Measurements from ENCODE around the gene MAPK8IP3.
"Not testable (repeated sequence)": the region's sequence is repeated elsewhere in the genome, so short reads cannot be mapped to it uniquely, and the experiment has no call there.

The MAPK8IP3 gene

DNA sequence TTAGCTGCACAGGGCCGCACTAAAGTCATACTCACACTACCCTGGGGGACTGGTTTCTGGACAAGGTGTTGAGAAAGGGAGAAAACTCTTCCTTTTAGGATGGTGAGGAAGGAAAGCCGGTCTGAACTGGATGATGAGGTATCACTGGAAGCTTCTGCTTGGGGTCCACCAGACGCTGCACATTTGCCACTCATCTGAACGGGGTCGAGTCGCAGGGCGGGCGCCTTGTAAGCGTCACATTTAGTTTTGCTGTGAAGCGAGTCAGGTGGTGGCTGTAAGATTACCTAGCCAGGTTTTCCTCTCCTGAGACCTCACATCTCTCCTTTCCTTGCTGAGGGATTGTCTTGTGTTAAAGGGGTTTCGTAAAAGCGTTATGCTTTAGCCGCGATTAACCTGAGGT is 25.6 kb upstream of the MAPK8IP3 start:
- DNase-seq, result no peak

- DNase-seq, result no peak
Measured at GRCh38 chr16:1681032-1681431, 25.0 kb upstream of the MAPK8IP3 start.

DNA sequence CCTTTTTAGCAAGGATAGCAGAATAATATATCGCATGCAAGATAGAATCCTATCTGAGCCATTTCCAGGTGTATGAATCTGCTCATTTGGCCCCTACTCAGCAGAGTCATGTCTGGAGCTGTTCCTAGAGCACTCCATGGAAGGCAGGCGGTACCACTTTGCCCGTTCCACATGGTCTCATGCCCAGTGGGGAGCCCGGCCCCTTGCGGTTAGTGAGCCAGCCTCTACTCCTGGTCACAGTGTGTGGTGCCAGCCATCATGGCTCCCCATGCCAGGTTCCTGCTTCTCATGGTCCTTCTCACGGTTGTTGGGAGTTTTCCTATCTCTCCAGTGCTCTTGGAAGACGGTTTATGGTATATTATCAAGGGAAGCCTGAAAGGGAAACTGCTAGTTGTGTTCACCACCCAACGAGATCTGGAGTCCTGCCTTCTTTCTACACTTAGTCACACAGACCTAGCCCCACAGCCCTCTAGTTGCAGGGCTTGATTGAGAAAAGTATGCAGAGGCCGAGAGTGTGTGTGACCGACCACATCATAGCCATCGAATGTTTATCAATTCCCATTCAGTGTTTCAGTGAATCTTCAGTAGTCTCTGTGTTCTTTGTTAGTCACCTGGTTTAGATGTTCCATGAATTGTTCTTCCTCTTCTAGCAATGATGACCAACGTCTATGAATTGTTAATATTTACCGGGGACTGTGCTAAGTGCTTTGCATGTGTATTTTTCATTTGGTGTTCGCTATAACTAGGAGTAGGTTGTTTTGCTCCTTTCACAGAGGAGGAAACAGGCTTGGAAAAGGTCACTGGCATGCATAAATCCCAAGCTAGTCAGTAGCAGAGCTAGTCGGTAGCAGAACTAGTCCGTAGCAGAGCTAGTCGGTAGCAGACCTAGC is 18.3 kb upstream of the MAPK8IP3 start:
- no peak for DNase-seq

GRCh38 chr16:1688807-1689560 is 17.0 kb upstream of the MAPK8IP3 start:
- no peak for DNase-seq

DNA sequence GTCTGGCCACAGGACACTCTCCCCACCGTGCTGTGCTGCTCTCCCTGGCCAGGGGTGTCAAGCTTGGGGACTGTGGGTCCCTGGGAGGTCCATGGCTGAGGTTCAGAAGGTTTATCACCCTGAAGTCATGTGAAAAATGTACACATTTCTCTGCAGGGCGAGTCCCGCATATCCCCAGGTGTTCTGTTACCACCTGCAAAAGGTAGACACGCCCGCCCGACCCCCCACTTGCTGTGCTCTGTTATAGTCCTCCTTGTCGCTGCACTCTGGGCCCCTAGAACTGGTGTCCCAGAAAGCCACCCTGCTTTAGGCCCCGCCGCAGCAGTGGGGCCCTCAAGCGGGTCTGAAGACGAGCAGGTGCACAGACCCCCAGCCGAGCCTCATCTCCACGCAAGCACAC is 16.1 kb upstream of the MAPK8IP3 start:
- DNase-seq, result no peak

GRCh38 chr16:1690810-1691209 is 15.2 kb upstream of the MAPK8IP3 start:
- no peak for DNase-seq

- DNase-seq, result no peak
Measured at GRCh38 chr16:1691276-1691675, 14.7 kb upstream of the MAPK8IP3 start.

- peak; percentile 54 for DNase-seq
Measured at GRCh38 chr16:1691956-1692355, 14.0 kb upstream of the MAPK8IP3 start.

- no peak for DNase-seq
Measured at GRCh38 chr16:1696863-1697262, 9.1 kb upstream of the MAPK8IP3 start.

DNA sequence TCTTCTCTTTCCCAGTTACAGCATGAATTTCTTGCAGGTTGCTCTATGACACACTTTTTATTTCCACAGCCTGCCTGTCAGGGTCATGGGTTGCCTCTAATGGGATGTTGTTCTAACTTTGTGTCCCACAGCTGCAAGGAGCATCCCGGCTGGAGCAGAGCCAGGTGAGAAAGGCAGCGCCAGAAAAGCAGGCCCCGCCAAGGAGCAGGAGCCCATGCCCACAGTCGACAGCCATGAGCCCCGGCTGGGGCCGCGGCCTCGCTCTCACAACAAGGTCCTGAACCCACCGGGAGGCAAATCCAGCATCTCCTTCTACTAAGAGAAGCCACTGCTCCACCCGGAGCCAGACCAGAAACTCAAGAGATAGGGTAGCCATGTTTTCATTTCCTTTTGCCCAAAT is 7.3 kb upstream of the MAPK8IP3 start:
- DNase-seq, result no peak

DNA sequence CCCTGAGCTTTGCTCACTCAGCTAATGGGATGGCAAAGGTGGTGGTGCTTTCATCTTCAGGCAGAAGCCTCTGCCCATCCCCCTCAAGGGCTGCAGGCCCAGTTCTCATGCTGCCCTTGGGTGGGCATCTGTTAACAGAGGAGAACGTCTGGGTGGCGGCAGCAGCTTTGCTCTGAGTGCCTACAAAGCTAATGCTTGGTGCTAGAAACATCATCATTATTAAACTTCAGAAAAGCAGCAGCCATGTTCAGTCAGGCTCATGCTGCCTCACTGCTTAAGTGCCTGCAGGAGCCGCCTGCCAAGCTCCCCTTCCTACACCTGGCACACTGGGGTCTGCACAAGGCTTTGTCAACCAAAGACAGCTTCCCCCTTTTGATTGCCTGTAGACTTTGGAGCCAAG is 5.7 kb upstream of the MAPK8IP3 start:
- DNase-seq, result no peak

DNA sequence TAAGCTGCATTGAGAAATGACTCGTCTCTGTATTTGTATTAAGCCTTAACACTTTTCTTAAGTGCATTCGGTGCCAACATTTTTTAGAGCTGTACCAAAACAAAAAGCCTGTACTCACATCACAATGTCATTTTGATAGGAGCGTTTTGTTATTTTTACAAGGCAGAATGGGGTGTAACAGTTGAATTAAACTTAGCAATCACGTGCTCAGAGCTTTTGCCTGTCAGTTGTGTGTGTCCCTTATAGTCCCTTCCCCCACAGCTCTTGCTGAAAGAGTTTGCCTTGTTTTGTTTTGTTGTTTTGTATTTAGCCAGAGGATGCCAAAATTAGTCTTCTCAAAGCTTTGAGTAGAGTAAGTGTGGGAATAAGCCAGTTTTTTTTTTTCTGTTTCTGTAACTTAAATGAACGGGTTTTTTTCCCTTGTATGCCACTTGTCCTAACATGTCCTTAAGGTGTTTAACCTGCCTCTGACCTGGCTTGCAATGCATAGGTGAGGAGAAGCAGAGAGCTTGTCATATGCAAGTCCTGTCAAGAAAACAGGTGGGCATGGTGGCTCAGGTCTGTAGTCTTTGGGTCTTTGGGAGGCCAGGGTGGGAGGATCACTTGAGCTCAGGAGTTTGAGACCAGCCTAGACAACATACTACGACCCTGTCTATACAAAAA is 4.6 kb upstream of the MAPK8IP3 start:
- DNase-seq, result no peak

DNA sequence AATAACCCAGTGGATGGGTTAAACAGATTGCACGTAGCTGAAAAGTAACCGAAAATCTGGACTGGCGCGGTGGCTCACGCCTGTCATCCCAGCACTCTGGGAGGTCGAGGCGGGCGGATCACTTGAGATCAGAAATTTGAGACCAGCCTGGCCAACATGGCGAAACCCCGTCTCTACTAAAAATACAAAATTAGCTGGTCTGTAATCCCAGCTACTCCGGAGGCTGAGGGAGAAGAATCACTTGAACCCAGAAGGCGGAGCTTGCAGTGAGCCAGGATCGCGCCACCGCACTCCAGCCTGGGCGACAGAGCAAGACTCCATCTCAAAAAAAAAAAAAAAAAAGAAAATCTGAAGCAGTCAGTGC is 689 bp upstream of the MAPK8IP3 start:
- DNase-seq, result not testable (repeated sequence)

GRCh38 chr16:1706386-1707192 is 594 bp downstream of the MAPK8IP3 start:
- DNase-seq, result no peak

DNA sequence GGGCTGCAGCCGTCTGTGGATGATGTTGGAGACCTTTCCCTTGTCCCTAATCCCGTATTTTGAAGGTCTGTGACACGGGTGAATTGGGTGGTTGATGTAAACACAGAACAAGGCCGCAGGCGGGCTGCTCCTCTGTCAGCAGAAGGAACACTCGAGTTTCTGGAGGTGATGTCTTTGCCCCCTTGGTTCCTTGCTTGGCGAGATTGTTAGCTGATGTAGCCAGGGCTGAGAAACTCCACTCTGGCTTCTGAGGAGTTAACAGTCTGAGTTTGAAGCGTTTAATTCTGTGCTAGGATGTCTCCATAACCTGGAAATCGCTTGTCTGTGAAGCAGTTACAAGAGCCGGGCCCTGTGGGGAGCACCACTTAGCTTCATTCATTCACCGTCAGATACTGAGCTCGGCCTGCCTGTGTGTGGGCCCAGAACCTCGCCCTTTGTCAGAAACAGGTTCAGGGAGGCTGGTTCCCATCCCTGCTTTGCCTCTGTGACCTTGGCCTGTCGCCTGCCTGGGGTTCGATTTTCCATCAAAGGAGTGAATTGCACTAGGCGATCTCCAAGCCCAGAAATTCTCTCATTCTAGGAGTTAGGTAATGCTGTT is 1.3 kb downstream of the MAPK8IP3 start:
- no peak for DNase-seq

DNA sequence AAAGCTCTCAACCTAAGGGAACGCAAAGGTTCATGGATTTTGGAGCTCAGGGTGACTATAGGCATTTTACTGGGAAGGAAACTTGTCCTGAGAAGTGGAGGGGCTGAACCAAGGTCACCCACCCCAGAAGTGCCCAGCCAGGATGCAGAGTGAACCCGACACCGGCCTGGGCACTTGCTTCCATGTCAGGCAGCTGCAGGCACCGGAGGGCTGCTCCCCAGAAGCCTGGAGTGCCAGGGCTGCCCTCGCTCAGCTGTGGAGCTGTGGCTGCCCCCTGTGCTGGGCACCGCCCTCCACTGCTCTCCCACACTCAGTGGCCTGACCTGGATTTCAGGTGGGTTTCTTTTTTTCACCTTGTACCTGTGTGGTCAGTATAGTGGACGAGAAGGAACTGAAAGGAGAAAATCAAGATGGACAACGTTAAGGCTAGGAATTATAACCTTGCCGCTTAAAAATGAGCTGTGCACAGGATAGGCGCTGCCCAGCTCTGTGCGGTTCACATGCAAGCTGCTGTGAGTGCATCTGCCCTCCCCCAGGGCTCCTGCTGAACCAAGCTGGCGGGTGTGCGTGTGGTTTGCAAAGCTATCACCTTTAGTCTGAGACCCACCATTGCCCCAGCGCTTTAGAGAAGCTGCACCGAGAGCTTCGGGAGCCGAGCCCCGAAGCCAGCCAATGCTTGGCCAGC is 2.2 kb downstream of the MAPK8IP3 start:
- DNase-seq, result no peak

GRCh38 chr16:1708768-1709180 is 2.8 kb downstream of the MAPK8IP3 start:
- no peak for DNase-seq

DNA sequence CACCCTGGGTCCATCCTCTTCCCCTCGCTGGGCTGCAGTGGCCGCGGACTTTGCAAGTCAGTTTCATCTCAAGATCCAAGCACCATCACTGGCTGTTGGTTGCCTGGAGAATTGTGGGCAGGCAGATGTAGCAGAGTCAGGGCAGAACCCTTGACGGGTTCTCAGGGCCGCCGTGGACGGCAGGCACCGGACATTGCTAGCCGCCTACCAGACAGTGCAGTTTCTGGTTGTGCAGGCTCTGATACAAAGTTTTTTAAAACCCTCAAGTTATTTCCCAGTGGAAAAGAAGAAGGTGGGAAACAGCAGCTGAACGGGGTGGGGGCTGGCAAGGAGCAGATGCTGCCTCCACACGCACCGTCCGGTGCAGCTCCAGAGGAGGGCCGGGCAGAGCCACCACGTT is 3.4 kb downstream of the MAPK8IP3 start:
- no peak for DNase-seq

GRCh38 chr16:1710811-1711507 is 5.0 kb downstream of the MAPK8IP3 start:
- DNase-seq, result no peak

DNA sequence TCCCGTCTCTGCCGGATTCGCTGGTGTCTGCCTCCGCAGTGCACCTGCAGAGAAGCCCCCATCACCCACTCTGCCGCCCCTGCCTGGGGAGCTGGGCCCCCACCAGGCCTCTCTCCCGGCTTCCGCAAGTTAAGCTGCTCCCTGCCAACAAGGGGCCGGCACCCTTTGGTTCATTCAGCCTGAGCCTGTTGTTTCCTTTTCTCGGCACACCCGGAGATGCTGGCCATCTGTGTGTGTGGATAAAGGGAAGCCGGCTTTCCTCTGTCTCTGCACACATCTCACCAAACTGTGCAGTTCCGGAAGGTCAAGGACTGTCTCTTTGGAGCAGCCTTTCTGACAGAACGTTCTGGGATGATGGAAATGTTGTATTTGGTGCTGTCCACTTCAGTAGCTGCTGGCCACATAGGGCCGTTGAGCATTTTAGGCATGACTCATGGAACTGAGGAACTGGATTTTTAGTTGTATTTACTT is 6.8 kb downstream of the MAPK8IP3 start:
- no peak for DNase-seq

- no peak for DNase-seq
Measured at GRCh38 chr16:1713331-1713730, 7.3 kb downstream of the MAPK8IP3 start.

Data from fibroblast of skin of right quadriceps (primary cell).